NCI-H69 (cell line): ENCODE results near the gene PRM1.
A peak's percentile ranks its signal among the peaks of the same experiment; 100 is the strongest.

Experiments
- DNase-seq: peaks from one replicate; lab custom pipeline; 2025; lab: John Stamatoyannopoulos, UW

The PRM1 gene, protein sequence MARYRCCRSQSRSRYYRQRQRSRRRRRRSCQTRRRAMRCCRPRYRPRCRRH

GRCh38 chr16:11280616-11281522, at the start of gene PRM1:
Gene PRM1 (minus strand): TSS chr16:11281330. CDS start chr16:11281238, 92 bp downstream.
- no peak for DNase-seq

GRCh38 chr16:11330526-11331237, 49.6 kb upstream of the PRM1 start:
- no peak for DNase-seq

DNA sequence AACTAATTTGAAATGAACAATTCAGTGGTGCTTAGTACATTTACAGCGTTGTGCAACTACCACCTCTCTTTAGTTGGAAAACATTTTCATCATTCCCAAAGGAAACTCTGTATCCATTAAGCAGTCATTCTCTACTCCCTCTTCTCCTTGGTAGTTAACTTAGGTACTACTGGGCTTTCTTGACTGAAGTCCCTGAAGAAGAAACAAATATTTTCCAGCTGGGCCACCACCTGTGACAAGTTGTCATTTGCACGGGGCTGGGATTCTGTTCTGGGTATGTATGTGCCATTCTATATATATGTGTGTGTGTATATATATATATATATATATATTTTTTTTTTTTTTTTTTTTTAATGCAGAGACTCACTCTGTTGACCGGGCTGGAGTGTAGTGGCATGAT, 48.8 kb upstream of the PRM1 start:
- no peak for DNase-seq

DNA sequence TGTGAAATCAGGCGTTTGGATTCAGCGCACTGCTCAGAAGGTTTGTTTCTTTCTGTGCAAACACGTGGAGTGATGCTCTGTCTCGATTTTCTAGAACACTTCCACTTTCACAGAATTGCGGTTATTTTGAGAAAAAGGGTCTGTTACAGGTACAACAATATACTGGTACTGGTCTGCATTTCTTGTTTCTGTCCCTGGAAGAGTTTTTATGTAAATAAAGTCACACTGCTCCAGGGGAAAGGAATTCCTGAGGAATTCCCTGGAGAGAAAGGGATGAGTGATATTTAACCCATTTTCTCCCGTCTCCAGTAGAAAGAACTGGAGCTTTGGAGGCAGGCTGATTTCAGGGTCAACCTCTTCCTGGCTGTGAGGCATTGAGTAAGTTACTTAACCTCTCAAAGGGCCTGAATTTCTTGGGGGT, 48.0 kb upstream of the PRM1 start:
- no peak for DNase-seq

GRCh38 chr16:11328172-11329070, 47.3 kb upstream of the PRM1 start:
- peak; percentile 44 for DNase-seq

DNA sequence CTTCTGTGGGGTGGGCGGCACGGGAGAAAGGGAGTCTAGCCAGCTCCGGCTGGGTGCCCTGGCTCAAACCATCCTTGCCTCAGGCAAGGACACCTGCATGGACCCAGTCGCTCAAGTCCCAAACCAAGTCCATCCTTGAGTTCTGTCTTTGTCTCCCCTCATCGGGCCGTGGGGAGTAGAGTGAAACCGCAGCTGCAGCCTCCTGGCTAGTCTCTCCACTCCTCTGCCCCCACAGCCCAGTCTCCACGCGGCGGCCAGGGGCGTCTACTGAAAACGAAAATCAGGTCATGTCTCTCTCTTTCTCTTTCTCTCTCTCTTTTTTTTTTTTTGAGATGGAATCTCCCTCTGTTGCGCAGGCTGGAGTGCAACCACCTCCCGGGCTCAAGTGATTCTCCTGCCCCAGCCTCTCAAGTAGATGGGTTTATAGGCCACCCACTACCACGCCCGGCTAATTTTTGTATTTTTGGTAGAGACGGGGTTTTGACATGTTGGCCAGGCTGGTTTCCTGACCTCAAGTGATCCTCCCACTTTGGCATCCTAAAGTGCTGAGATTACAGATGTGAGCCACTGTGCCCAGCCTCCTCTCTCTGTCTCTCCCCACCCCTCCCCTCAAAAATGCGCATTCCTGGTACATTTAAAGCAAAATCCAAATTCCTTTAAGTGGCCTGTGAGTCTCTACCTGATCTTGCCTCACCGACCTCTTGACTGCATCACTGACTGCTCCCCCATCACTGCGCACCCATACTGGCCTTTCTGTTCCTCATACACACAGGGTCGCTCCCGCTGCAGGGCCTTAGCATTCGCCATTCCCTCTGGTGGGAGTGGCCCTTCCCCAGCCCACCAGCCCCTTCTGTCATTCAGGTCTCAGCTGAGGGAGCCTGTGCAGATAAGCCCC, 46.4 kb upstream of the PRM1 start:
- DNase-seq = no peak

- no peak for DNase-seq
Measured at GRCh38 chr16:11326737-11327276, 45.7 kb upstream of the PRM1 start.

GRCh38 chr16:11326084-11326736, 45.1 kb upstream of the PRM1 start:
- no peak for DNase-seq

- no peak for DNase-seq
Measured at GRCh38 chr16:11325404-11326083, 44.4 kb upstream of the PRM1 start.

DNA sequence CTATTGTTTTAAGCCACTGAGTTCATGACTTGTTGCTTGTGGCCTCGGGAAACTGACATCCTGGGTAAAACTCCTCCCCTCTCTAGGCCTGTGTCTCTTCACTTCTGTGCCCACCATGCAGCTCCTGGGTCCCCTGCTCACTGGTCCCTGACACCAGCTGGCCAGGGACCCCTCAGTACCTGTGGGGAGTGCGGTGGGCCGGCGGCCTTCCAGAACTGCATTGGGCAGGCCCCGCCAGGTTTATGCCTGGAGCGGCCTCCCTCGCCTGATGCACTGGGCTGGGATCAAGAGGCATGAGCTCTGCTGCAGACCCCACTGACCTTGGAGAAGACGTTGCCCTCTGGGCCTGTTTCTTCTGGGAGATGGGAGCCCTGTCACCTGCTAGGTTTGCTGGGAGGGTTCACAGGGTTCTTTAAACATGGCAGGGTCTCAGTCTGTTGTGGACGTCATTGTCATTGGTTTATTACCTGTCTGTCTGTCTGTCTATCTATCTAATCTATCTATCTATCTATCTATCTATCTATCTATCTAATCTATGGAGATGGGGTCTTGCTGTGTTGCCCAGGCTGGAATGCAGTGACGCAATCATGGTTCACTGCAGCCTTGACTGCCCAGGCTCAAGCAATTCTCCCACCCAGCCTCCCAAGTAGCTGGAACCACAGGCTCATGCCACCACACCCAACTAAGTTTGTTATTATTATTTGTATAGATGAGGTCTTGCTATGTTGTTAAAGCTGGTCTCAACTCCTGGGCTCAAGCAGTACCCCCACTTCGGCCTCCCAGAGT, 42.6 kb upstream of the PRM1 start:
- no peak for DNase-seq

DNA sequence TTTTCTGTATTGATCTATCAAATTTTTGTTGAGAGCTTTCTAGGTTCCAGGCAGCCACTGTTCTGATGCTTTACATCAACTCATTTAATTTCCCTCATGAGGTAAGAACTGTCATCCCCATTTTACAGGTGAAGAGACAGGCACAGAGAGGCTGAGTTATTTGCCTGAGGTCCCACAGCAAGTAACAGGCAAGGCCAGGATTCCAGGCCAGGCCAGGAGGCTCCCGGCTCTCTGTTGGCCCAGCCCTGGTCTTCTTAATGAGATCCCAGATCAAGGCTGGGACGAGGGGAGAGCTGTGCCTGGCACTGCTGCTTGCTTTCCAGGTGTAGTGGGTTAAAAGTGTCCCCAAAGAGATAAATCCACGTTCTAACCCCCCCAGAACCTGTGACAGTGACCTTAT, 41.7 kb upstream of the PRM1 start:
- DNase-seq = no peak

GRCh38 chr16:11321662-11322061, 40.5 kb upstream of the PRM1 start:
- no peak for DNase-seq

DNA sequence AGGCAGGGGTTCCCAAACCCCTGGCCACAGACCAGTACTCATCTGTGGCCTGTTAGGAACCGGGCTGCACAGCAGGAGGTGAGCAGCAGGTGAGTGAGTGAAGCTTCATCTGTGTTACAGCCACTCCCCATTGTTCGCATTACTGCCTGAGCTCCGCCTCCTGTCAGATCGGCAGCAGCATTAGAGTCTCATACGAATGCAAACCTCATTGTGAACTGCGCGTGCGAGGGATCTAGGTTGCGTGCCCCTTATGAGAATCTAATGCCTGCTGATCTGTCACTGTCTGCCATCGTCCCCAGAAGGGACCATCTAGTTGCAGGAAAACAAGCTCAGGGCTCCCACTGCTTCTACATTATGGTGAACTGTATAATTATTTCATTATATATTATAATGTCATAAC, 39.0 kb upstream of the PRM1 start:
- peak; percentile 73 for DNase-seq

DNA sequence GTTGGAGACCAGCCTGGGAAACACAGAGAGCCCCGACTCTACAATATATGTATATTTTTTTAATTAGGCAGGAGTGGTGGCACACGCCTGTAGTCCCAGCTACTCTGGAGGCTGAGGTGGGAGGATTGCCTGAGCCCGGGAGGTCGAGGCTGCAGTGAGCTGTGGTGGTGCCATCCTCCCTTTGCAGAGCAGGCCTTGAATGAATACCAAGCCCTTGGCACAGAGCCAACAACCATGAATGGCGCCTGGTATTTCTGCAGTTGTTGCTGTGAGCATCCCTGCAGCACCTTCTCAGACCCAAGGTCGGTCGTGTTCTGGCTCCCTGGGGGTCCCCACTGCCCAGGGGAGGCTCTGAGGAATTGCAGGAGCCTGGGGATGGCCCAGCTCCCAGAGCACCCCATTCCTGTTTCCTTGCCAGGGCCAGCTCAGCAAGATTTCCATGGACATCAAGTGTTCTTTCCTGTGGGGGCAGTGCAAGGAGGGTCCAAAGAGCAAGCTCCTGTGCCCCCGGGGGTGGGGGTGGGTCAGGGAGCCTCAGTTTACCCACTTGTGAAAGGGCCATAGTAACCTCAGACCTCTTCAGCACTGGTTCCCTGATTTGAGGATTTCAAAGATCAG, 38.5 kb upstream of the PRM1 start:
- DNase-seq = peak; percentile 82

- DNase-seq = no peak
Measured at GRCh38 chr16:11318817-11319216, 37.7 kb upstream of the PRM1 start.

DNA sequence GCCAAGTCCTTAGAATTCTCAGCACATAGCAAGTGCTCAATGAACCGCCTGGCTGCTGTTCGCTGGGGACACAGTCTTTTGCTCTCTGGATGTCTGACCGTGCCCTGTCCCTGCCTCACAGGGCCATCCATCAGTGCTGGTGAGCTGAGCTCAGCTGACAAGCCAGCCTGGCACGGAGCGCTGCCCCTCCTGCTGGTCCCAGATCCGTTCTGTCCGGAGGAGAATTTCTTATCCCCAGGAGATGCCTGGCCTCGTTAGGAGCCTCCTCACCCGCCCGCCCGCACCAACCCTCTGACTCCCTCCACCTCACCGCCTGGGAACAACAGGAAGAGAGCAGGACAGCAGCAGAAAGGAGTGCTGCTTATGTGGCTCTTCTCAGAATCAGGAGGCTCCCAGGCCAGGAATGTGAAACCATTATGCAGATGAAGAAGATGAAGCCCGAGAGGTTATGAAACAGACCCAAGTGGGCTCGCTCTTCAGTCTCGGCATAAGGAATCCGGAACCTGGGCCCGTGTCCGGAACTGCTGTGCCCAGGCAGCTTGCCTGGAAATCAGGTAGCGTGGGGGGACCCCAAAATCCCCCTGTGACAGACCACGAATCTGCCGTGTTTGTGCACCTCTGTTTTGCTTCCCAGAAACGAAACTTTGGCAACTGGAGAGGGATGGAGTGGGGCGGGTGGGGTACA, 35.3 kb upstream of the PRM1 start:
- DNase-seq = no peak

- peak; percentile 35 for DNase-seq
Measured at GRCh38 chr16:11315510-11315909, 34.4 kb upstream of the PRM1 start.
